GM12892 (cell line): ENCODE measurements around the gene GOLGA5.

Source experiments
- POLR2A ChIP-seq: IDR thresholded peaks from 2 replicates; pipeline ENCODE4 v1.6.1; 2011; ENCODE audit warnings: low read depth, low read length, control low read depth
- POLR2AphosphoS5 ChIP-seq: IDR thresholded peaks from 2 replicates; pipeline ENCODE4 v1.6.1; 2011; ENCODE audit warnings: low read depth, low read length, control low read depth

GRCh38 chr14:92792885-92793284 is 1.2 kb upstream of the GOLGA5 start:
- TF ChIP-seq POLR2A (no peak), POLR2AphosphoS5 (no peak)
